ENCODE results near the gene TLE3.

TLE3 gene

GRCh38 chr15:70098461-70099166, 897 bp upstream of the TLE3 start:
- DNase-seq = no peak

- DNase-seq = no peak
Observed at GRCh38 chr15:70098153-70098460, 390 bp upstream of the TLE3 start.

- peak in 1 of 2 experiments; percentile 26 for DNase-seq
Observed at GRCh38 chr15:70097063-70097320, 725 bp downstream of the TLE3 start.

GRCh38 chr15:70096215-70097062, 1.3 kb downstream of the TLE3 start:
- no peak for DNase-seq

- peak in 1 of 2 experiments; percentile 13 for DNase-seq
Observed at GRCh38 chr15:70095408-70096214, 2.1 kb downstream of the TLE3 start.

- no peak for DNase-seq
Observed at GRCh38 chr15:70094690-70095311, 2.9 kb downstream of the TLE3 start.

GRCh38 chr15:70093481-70094319, 4.0 kb downstream of the TLE3 start:
- peak in 1 of 2 experiments; percentile 16 for DNase-seq

- no peak for DNase-seq
Observed at GRCh38 chr15:70093070-70093469, 4.6 kb downstream of the TLE3 start.

- no peak for DNase-seq
Observed at GRCh38 chr15:70092464-70093027, 5.2 kb downstream of the TLE3 start.

GRCh38 chr15:70091726-70092463, 5.8 kb downstream of the TLE3 start:
- DNase-seq = peak in 1 of 2 experiments; percentile 6

- DNase-seq = no peak
Observed at GRCh38 chr15:70090436-70091296, 7.1 kb downstream of the TLE3 start.

- no peak for DNase-seq
Observed at GRCh38 chr15:70089692-70089971, 8.1 kb downstream of the TLE3 start.

- DNase-seq = no peak
Observed at GRCh38 chr15:70088887-70089691, 8.6 kb downstream of the TLE3 start.

- DNase-seq = no peak
Observed at GRCh38 chr15:70088455-70088854, 9.3 kb downstream of the TLE3 start.

- no peak for DNase-seq
Observed at GRCh38 chr15:70087708-70088352, 9.9 kb downstream of the TLE3 start.

- no peak for DNase-seq
Observed at GRCh38 chr15:70086636-70087035, 11.1 kb downstream of the TLE3 start.

GRCh38 chr15:70084461-70084860, 13.3 kb downstream of the TLE3 start:
- no peak for DNase-seq

GRCh38 chr15:70083946-70084345, 13.8 kb downstream of the TLE3 start:
- DNase-seq = no peak

- DNase-seq = no peak
Observed at GRCh38 chr15:70083418-70083817, 14.3 kb downstream of the TLE3 start.

Data from NCI-H446 (cell line).